ENCODE results near the gene GNG13.

DNA sequence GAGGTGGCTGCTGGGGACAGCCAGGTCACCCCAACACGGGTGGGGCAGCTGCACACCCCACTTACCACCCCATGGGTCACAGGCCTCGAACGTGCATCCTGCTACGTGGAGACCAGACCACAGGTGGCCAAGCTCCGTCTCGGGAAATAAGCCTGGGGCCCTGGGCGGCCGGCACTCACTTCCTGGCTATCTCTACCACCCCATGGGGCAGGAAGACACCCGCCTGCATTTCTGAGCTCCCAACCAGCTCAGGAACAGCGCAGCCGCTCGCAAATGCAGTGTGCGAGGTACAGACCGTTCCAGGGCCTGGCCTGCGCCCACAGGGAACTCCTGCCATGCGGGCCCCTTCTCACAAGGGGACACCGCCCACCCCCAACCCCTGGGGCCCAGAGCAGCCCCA is 4.9 kb upstream of the GNG13 start:
- TF ChIP-seq, protein P1, sequence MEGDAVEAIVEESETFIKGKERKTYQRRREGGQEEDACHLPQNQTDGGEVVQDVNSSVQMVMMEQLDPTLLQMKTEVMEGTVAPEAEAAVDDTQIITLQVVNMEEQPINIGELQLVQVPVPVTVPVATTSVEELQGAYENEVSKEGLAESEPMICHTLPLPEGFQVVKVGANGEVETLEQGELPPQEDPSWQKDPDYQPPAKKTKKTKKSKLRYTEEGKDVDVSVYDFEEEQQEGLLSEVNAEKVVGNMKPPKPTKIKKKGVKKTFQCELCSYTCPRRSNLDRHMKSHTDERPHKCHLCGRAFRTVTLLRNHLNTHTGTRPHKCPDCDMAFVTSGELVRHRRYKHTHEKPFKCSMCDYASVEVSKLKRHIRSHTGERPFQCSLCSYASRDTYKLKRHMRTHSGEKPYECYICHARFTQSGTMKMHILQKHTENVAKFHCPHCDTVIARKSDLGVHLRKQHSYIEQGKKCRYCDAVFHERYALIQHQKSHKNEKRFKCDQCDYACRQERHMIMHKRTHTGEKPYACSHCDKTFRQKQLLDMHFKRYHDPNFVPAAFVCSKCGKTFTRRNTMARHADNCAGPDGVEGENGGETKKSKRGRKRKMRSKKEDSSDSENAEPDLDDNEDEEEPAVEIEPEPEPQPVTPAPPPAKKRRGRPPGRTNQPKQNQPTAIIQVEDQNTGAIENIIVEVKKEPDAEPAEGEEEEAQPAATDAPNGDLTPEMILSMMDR (IDR thresholded peaks at IDR 0.05), result no peak
- TF ChIP-seq POLR2AphosphoS5 (IDR thresholded peaks at IDR 0.05) (no peak), POLR2A (IDR thresholded peaks at IDR 0.05) (no peak)

All from stomach (tissue), 4 donors.